HG02840 (cell line): ENCODE data around the gene DYNC1I1.

Experiments used
- ATAC-seq: cut with Tn5 transposase; IDR thresholded peaks from one replicate; pipeline ENCODE4 v1.9.1; 2021; ENCODE audit warnings: mild to moderate bottlenecking, moderate library complexity, moderate number of reproducible peaks; ENCODE audit not compliant: unreplicated experiment, low FRiP score

Gene DYNC1I1

DNA sequence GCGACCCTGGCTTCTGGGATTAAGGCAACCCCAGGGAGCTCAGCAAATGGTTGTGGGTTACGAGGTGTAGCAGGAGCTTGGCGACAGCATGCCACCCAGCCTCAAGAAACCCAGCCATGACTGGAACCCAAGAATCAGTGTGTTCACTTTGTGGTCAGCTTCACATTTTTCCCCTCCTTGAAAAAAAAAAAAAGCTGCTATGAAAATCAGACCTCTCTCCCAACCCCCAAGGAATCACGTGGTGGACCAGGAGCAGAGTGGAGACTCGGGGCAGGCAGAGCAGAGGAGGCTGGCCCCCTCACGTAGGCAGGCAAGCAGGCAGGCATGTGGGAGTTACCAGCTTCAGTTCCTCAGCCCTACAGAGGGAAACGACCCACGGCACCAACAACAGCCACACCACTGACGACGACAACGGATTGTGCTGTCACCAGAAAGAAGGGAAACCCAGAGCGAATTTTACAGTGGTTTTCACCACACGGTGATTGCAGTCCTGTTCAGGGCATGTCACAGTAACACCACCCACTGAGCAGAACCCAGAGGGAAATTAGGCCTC is 346.2 kb downstream of the DYNC1I1 start:
- ATAC-seq, result no peak

DNA sequence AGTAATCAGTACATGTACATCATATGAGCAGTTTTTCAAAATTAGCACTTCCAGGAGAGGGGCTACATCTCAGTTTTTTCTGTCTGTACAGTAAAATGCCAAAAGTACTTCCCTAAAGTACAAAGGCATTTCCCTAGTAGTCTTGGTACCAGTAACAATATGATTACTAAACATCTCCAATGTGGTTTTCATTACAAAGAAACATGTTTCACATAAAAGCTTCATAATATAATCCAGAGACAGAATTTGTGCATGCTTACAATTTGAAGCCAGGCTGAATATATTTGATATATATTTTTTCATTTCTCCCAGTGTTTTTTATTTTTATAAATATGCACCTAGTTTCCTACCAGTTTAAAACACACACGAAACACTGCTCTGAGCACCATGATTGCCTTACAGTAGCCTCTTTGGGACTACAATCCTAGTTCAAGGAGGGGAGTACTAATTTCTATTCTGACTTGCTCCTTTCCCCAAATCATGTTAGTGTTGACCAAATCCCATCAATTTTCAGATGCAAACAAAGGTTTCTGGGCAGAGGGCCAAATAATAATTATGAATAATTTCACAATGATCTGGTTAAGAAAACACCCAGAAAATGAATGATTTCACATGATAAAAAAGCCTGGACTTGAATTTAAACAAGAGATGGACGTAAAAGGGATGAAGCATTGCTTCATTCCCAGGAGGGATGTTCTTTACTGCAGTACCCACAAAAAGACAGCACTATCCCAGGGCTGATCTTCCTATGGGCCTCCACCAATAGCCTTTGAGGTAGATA is 348.3 kb downstream of the DYNC1I1 start:
- no peak for ATAC-seq

DNA sequence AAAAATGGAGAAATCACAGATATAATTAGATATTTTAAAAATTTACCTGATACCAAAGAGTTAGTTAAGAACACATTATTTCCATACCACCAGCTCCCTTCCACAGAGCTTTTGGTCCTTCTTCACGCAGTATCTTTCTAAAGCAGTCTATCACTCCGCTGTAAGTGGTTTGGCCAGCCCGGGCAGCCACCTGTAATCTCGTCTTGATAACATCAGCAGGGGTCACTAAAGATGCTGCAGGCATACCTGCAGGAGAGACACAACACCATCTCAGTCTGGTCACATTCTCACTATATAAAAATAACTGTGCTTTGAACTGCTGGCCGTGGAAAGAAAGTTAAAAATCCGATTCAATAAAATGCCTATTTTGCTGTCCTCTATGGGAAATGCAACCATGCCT is 349.4 kb downstream of the DYNC1I1 start:
- ATAC-seq, result no peak

DNA sequence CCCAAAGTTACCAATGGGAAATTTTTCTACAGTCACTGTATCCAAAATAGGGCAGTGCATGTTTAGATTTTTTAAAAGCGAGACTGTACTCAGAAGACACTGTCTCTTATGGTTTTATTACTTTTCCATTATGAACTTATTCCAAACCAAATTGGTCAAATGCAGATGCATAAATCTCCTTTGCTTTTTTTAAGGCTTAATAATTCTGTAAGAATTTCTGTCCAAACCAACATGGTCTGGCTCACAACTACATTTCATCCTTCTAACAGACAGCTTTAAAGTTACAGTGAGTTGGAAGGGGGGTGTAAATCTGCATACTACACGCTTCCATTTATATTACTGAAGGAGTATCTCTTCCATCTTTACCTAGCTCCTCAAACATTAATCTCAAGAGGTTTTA is 350.4 kb downstream of the DYNC1I1 start:
- no peak for ATAC-seq

DNA sequence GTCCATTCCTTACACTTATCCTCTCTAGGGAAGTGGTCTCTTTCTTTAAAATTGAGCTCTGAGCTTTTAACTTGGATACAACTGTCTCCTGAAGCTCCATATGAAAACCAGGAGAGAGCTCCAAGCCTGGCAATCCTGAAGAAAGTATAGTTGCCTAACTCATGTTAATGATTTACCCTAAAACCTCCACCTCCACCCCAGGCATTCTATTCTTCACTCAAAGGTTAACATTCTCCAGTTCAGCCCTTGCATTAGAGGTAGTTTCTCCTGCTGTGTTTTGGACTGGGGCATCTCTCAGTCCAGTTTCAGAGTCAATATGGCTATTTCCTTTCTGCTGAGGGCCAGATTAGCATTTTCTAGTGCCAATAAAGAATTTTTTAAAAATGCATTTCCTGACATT is 354.0 kb downstream of the DYNC1I1 start:
- ATAC-seq, result no peak

DNA sequence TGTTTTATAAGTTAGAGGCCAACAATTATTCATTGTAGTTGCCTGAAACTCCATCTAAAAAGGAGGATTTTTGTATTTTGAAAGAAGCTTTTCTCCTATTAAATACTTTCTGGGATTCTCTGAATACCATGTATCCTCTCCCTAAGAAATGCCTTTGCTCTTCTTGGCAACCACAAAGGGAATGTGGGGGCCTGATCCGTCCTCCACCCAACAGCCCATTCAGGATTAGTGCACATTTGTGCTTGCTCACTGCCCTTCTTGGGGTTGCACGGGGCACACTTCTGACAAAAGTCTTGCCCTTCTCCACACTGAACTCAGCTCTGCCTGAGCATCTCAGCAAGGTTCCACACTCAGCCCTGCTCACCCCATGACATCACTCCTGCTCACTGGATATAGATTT is 355.4 kb downstream of the DYNC1I1 start:
- ATAC-seq, result no peak

DNA sequence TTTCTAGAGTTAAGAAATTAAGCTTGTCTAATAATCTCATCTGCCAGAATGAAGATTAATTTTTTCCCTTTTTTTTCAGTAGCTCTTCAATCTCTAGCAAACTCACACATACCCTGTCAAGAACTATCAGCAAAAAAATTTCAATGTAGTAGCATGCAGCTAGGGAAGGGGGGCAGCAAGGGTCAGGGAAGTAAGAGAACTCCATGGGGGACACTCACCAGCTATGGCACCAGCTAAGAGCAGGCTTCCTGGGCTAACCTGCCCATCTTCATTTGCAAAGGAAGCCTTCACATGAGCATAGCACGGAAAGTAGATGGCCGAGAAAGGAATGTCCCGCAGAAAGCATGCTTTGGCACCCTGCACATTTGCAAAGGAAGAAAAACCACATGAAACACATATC is 359.2 kb downstream of the DYNC1I1 start:
- no peak for ATAC-seq

DNA sequence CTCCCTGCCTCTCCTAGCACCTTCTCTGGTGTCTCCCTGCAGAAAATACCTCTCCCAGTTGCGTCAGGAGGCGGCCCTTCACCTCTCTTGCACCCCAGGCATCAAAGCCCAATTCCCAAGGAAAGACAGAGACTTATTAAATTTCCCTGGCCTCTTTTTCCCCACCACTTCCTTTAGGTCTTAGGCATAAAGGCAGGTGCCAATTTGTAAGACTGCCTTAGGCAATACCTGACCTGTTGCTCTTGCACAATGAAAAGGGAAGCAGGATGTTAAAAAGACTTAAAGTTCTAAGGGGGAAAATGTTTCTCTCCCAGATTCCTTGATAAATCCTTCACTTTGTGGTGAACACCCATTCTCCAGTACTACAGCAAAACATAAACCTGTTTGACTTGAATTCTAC is 362.9 kb downstream of the DYNC1I1 start:
- no peak for ATAC-seq

DNA sequence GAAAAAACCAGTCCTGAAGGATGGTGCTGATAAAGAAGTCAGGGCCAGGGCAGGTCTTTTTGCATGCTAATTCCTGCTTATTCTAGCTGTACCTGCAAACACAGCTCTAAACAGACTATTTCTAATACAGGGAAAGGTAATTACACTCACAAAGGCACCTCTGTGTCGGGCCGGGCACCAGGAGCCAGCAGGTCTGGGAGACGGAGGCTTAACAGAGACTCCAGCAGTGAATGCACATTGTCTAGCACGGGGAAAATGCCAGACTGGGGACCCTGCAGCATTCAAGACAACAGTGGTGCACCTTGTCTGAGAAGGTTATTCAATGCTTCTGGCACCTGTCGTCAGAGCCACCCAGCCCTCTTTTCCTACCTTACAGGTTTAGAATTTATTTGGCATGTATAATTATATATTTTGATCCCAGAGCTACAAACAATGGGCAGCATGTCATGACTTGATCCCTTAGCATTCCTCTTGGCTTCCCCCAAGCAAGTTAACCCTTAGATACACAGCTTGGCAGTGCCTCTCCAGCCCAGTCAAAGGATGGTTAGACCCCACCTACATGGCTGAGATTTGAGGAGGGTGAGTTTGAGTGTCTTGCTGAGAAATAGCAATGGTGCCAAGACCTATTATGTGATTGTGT is 364.4 kb downstream of the DYNC1I1 start:
- ATAC-seq, result no peak

DNA sequence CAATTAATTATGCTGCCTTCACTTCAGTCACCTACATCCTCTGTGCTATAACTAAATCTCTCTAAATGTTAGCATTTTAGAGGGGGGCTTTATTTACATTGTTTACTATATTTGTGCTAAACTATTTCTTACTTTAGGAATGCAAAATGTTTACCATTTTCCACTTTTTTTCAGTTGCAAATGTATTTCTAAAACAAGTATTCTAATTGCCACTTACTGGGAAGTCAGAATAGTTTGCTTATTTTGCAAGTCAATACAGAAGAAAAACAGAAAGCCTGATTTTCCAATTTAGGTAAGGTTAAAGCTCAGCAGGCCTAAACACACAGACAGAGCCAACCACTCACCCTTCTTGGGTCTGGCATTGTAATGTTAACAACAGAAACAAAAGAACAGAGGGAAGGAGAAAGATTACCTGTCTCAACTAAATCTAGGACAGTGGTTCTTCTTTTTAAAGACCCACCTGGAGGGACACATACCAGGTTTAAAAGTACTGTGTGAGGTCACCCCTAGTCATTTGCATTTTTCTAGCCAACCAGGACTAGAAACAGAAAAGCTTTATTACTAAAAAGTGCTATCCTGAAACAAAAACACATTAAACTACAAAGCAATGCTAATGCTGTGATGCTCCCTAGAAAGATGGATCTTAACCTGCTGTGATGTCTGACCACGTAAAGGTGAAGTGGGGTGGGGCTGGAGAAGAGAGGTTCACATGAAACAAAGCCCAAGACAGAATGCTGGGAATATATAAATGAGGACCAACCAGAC is 371.3 kb downstream of the DYNC1I1 start:
- no peak for ATAC-seq

DNA sequence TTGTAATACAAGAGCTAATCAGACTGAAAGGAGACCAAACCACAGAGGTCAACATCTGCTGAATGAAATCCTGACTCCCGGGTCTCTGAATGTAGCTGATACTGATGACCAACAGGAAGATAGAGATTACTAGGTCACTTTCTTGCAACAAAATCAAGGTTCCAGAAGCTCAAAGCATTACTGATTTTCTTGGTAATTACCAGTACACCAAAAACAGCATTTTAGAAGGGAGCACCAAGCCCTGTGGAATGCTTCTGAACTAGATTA is 371.8 kb downstream of the DYNC1I1 start:
- ATAC-seq, result no peak
